H1 (cell line): ENCODE results near the gene DCTN1. TPM values are rescaled to one million over a fixed set of nuclear protein-coding genes. Genes with fewer than 3 reads are reported as not detected.

Experiments used
- CTCF ChIA-PET: fragments of 300-600 bp; sonication (Branson Sonifier 250); formaldehyde crosslinking; loops from one replicate; lab custom pipeline; 2021; ENCODE audit not compliant: partially characterized antibody; lab: Charles Lee
- POLR2A ChIA-PET: fragments of 300-600 bp; sonication (Branson Sonifier 250); formaldehyde crosslinking; loops from one replicate; lab custom pipeline; 2021; ENCODE audit warnings: inconsistent platforms; ENCODE audit not compliant: partially characterized antibody; lab: Charles Lee
- DNase-seq, 2 experiments: peaks; one replicate each; pipeline versions ENCODE4 v3.0.0 to v3.0.0-alpha.2; 2010 to 2022; ENCODE audit warnings: low spot score in 2 of 2, low read depth in 1 of 2, mixed read lengths in 1 of 2
- FAIRE-seq: peaks from 2 replicates; lab custom pipeline; 2011; peaks lifted over from hg19 to GRCh38; lab: Jason Lieb, UNC
- H2AFZ ChIP-seq: 2 replicates; pipeline ENCODE4 v1.8.1; 2012; ENCODE audit warnings: low read length, inconsistent platforms
- H2AK5ac ChIP-seq: 2 replicates; pipeline ENCODE4 v1.6.1; 2013; ENCODE audit warnings: low read depth, low read length
- H2BK120ac ChIP-seq: replicated peaks from 2 replicates; pipeline ENCODE3; 2013; ENCODE audit warnings: low read depth, low read length, inconsistent platforms
- H2BK12ac ChIP-seq: 2 replicates; pipeline ENCODE4 v1.6.1; 2013; ENCODE audit warnings: low read depth, low read length
- H2BK15ac ChIP-seq: 2 replicates; pipeline ENCODE4 v1.6.1; 2013; ENCODE audit warnings: low read length
- H2BK20ac ChIP-seq: 2 replicates; pipeline ENCODE4 v1.6.1; 2013; ENCODE audit warnings: low read length
- H2BK5ac ChIP-seq: 2 replicates; pipeline ENCODE4 v1.6.1; 2013; ENCODE audit warnings: low read depth, low read length
- H3K14ac ChIP-seq: 2 replicates; pipeline ENCODE4 v1.6.1; 2013; ENCODE audit warnings: inconsistent platforms; ENCODE audit not compliant: insufficient read length
- H3K18ac ChIP-seq: 2 replicates; pipeline ENCODE4 v1.6.1; 2013; ENCODE audit warnings: low read length; ENCODE audit errors: extremely low read depth
- H3K23ac ChIP-seq: 2 replicates; pipeline ENCODE4 v1.6.1; 2013; ENCODE audit warnings: inconsistent platforms; ENCODE audit not compliant: insufficient read length
- H3K23me2 ChIP-seq: 2 replicates; pipeline ENCODE4 v1.6.1; 2013; ENCODE audit warnings: low read depth, low read length
- H3K27ac ChIP-seq: 2 replicates; pipeline ENCODE4 v1.6.1; 2011; ENCODE audit warnings: low read depth, low read length, inconsistent platforms
- H3K27me3 ChIP-seq, 4 experiments: replicated peaks in 1 of 4; 1 replicate in 1 of 4; 2 replicates in 3 of 4; pipeline versions ENCODE4 v1.6.1 to v1.8.1; 2011 to 2013; ENCODE audit warnings: low read length in 3 of 4, mild to moderate bottlenecking in 3 of 4, inconsistent platforms in 2 of 4, mixed read lengths in 2 of 4, moderate library complexity in 1 of 4; ENCODE audit not compliant: control insufficient read depth in 3 of 4, insufficient read depth in 3 of 4; ENCODE audit errors: extremely low read depth in 1 of 4
- H3K36me3 ChIP-seq, 4 experiments: 2 replicates each; pipeline versions ENCODE4 v1.6.1 to v1.8.1; 2011 to 2013; ENCODE audit warnings: mild to moderate bottlenecking in 4 of 4, low read length in 3 of 4, moderate library complexity in 2 of 4, control low read depth in 1 of 4, inconsistent platforms in 1 of 4; ENCODE audit not compliant: insufficient read depth in 4 of 4, control insufficient read depth in 2 of 4
- H3K4ac ChIP-seq: replicated peaks from 2 replicates; pipeline ENCODE3; 2013; ENCODE audit warnings: low read length, low read depth, mixed read lengths, inconsistent platforms; ENCODE audit not compliant: insufficient read length
- H3K4me1 ChIP-seq, 4 experiments: replicated peaks in 1 of 4; 1 replicate in 1 of 4; 2 replicates in 3 of 4; pipeline versions ENCODE4 v1.6.1 to v1.8.1; 2011 to 2013; ENCODE audit warnings: low read length in 3 of 4, inconsistent platforms in 2 of 4, mixed read lengths in 1 of 4; ENCODE audit not compliant: insufficient read depth in 4 of 4, control insufficient read depth in 3 of 4
- H3K4me2 ChIP-seq, 2 experiments: 2 replicates each; pipeline versions ENCODE4 v1.6.1 to v1.8.1; 2011 to 2013; ENCODE audit warnings: low read depth in 2 of 2, low read length in 2 of 2, control low read depth in 1 of 2, inconsistent platforms in 1 of 2, mild to moderate bottlenecking in 1 of 2; ENCODE audit not compliant: insufficient read depth in 1 of 2
- H3K4me3 ChIP-seq, 4 experiments: fragments of 200-600, 300-600 bp in 1 of 4; sonication (generic), shearing (Covaris generic), sonication (Bioruptor Twin) in 1 of 4; 2 replicates each; pipeline versions ENCODE4 v1.5.1 to v1.8.1; 2011 to 2016; ENCODE audit warnings: low read length in 4 of 4, low read depth in 3 of 4, control low read depth in 2 of 4, inconsistent platforms in 2 of 4, mild to moderate bottlenecking in 2 of 4, mixed read lengths in 1 of 4, moderate library complexity in 1 of 4; ENCODE audit not compliant: insufficient read depth in 2 of 4; ENCODE audit errors: extremely low read depth in 1 of 4
- H3K56ac ChIP-seq: replicated peaks from 2 replicates; pipeline ENCODE3; 2013; ENCODE audit warnings: low read depth, mild to moderate bottlenecking, mixed read lengths, low read length, inconsistent platforms; ENCODE audit not compliant: insufficient read length
- H3K79me1 ChIP-seq: 2 replicates; pipeline ENCODE4 v1.6.1; 2013; ENCODE audit warnings: low read depth, low read length, control low read depth
- H3K79me2 ChIP-seq, 2 experiments: 2 replicates each; pipeline versions ENCODE4 v1.6.1 to v1.8.1; 2012 to 2013; ENCODE audit warnings: low read length in 2 of 2, mild to moderate bottlenecking in 2 of 2, inconsistent platforms in 1 of 2; ENCODE audit not compliant: insufficient read depth in 2 of 2, control insufficient read depth in 1 of 2
- H3K9ac ChIP-seq, 4 experiments: replicated peaks in 1 of 4; 1 replicate in 1 of 4; 2 replicates in 3 of 4; pipeline versions ENCODE4 v1.6.1 to v1.8.1; 2011 to 2013; ENCODE audit warnings: low read depth in 3 of 4, low read length in 3 of 4, control low read depth in 2 of 4, mild to moderate bottlenecking in 2 of 4, moderate library complexity in 2 of 4, inconsistent platforms in 1 of 4; ENCODE audit errors: extremely low read depth in 1 of 4
- H3K9me3 ChIP-seq, 2 experiments: 2 replicates each; pipeline versions ENCODE4 v1.6.1 to v1.8.1; 2012 to 2013; ENCODE audit warnings: mild to moderate bottlenecking in 2 of 2, moderate library complexity in 2 of 2, control low read depth in 1 of 2, inconsistent platforms in 1 of 2, low read depth in 1 of 2, low read length in 1 of 2, mixed read lengths in 1 of 2; ENCODE audit not compliant: insufficient read depth in 2 of 2
- H4K20me1 ChIP-seq, 2 experiments: replicated peaks in 1 of 2; 2 replicates each; pipeline versions ENCODE3 to v1.8.1; 2011 to 2013; ENCODE audit warnings: inconsistent platforms in 2 of 2, low read length in 2 of 2, mild to moderate bottlenecking in 1 of 2; ENCODE audit not compliant: insufficient read depth in 2 of 2, control insufficient read depth in 1 of 2
- H4K5ac ChIP-seq: 2 replicates; pipeline ENCODE4 v1.6.1; 2013; ENCODE audit warnings: low read length, low read depth, mixed read lengths, inconsistent platforms; ENCODE audit not compliant: insufficient read length
- H4K8ac ChIP-seq: 2 replicates; pipeline ENCODE4 v1.8.0; 2013; ENCODE audit warnings: mild to moderate bottlenecking, moderate library complexity, low read length, inconsistent platforms; ENCODE audit not compliant: insufficient read depth; ENCODE audit errors: extremely low read depth
- H4K91ac ChIP-seq: replicated peaks from 2 replicates; pipeline ENCODE3; 2013; ENCODE audit warnings: low read length, mixed read lengths, inconsistent platforms; ENCODE audit not compliant: insufficient read length
- ASH2L ChIP-seq: fragments of 200-600, 300-600 bp; sonication (generic); IDR thresholded peaks from one replicate; pipeline ENCODE4 v1.7.1; 2017; ENCODE audit warnings: low read length
- FOSL1 ChIP-seq: IDR thresholded peaks from 2 replicates; pipeline ENCODE4 v1.6.1; 2011; ENCODE audit warnings: mild to moderate bottlenecking, low read depth, low read length, moderate library complexity; ENCODE audit not compliant: insufficient read depth
- KDM4A ChIP-seq: IDR thresholded peaks from one replicate; pipeline ENCODE4 v1.7.1; 2012; ENCODE audit warnings: low read depth, mild to moderate bottlenecking, moderate library complexity, low read length, inconsistent platforms; ENCODE audit not compliant: severe bottlenecking
- WGBS, 2 experiments: shearing (Covaris generic) in 1 of 2; methylation state at CpG; one replicate each; pipeline versions ENCODE4 v1.1.6 to v1.1.7; 2013 to 2015; ENCODE audit warnings: low lambda C conversion rate in 2 of 2, mixed read lengths in 2 of 2, inconsistent platforms in 1 of 2, low coverage in 1 of 2, missing lambda C conversion rate in 1 of 2; ENCODE audit not compliant: insufficient replicate concordance in 2 of 2, insufficient coverage in 1 of 2, insufficient read length in 1 of 2; ENCODE audit errors: extremely low coverage in 1 of 2, missing lambda C conversion rate in 1 of 2; 5-methylcytosine and 5-hydroxymethylcytosine counted together
- polyA plus RNA-seq, 7 experiments: library from polyadenylated mRNA; depleted of rRNA in 3 of 7; stranded (reverse) in 5 of 7; unstranded in 2 of 7; fragments of >200 nt in 5 of 7; fragments of 200-250 nt in 2 of 7; gene quantifications; 1 replicate in 5 of 7; 2 replicates in 1 of 7; 4 replicates in 1 of 7; pipeline versions ENCODE4 v1.2.1 to v1.2.3, GENCODE V29; 2011 to 2013; ENCODE audit warnings: missing spikeins in 2 of 7, mixed read lengths in 2 of 7
- total RNA-seq: library from RNA; stranded (reverse); fragmentation: NEBNext Ultra II Directional; extraction: Animal tissue kit (Norgen Biotek cat#: 25700); gene quantifications from 2 replicates; pipeline ENCODE4 v1.2.1, GENCODE V29; 2021

The DCTN1 gene
- total and polyA plus RNA-seq, 2 of the 8 experiments (the other 6 are each of a cell fraction or from before 2014, with no cell fraction given) = 105 to 162 TPM

- no peak overlapping the region for H3K23ac ChIP-seq
- no peak overlapping the region for H2BK120ac ChIP-seq
- peak overlapping the region; percentile 88 for H3K18ac ChIP-seq
- no peak for DNase-seq
- no peak overlapping the region for H3K14ac ChIP-seq
- TF ChIP-seq FOSL1 (no peak), KDM4A (peak; percentile 53), ASH2L (peak; percentile 47)
- H4K8ac ChIP-seq = no peak overlapping the region
- H2BK5ac ChIP-seq = peak overlapping the region; percentile 98
- peaks cover 6 to 11% of the 10 kb centered on the region in 2 experiments for H4K20me1 ChIP-seq
- peak overlapping the region; percentile 83 to 97 (median 88) for H3K9ac ChIP-seq
- 4% methylated on average over 11 of the region's 11 CpGs; no CpG with 5 or more reads in 1 of the 2 experiments for WGBS, 2 experiments
- no peak overlapping the region for H3K56ac ChIP-seq
- peak overlapping the region; percentile 90 to 92 for H3K4me2 ChIP-seq
- CTCF ChIA-PET = interaction anchor here (0.5 to 6.1 kb wide), 20 partner anchors 9 to 253 kb away, joined by 3 to 49 read pairs (median 4); partner anchors contain the start of genes DCTN1, INO80B, MTHFD2 and WBP1
- H3K4ac ChIP-seq = no peak overlapping the region
- peaks cover 15 to 51% of the 10 kb centered on the region in 2 experiments for H3K79me2 ChIP-seq
- H2AK5ac ChIP-seq = no peak overlapping the region
- H3K4me1 ChIP-seq = peaks cover 0 to 3% (median 0%) of the 10 kb centered on the region in 4 experiments; a peak in 4 of 7 replicates
- H4K91ac ChIP-seq = no peak overlapping the region
- H2AFZ ChIP-seq = peak overlapping the region; percentile 43; the same call in 1 of the 2 replicates
- H3K23me2 ChIP-seq = peaks cover 6% of the 10 kb centered on the region
- H2BK15ac ChIP-seq = no peak overlapping the region
- no peaks in the 10 kb centered on the region for H3K9me3 ChIP-seq
- no peaks in the 10 kb centered on the region for H3K27me3 ChIP-seq
- POLR2A ChIA-PET = interaction anchor here (0.6 to 3.3 kb wide), 24 partner anchors 9 to 391 kb away, joined by 3 to 16 read pairs (median 4); partner anchors contain the start of genes C2orf81, DCTN1, RTKN and WBP1
- FAIRE-seq = no peak
- H4K5ac ChIP-seq = no peak overlapping the region
- no peak overlapping the region for H2BK20ac ChIP-seq
- H2BK12ac ChIP-seq = no peak overlapping the region
- H3K79me1 ChIP-seq = peaks cover 10% of the 10 kb centered on the region
- H3K36me3 ChIP-seq = no peaks in the 10 kb centered on the region
- peak overlapping the region; percentile 98; the same call in 1 of the 2 replicates for H3K27ac ChIP-seq
- H3K4me3 ChIP-seq = peak overlapping the region; percentile 86 to 96 (median 90)
Observed at GRCh38 chr2:74391209-74391579, 11.1 kb upstream of the DCTN1 start.
